PC-9 (cell line): ENCODE results near the gene NECAB2. TPM values are rescaled to one million over a fixed set of nuclear protein-coding genes. Genes with fewer than 3 reads are reported as not detected.

ENCODE experiments used
- BruUV-seq: library from RNA; stranded (reverse); fragments of 400-500 nt; replicated peaks from 2 replicates; lab custom pipeline; 2021; lab: Mats Ljungman, UMichigan
- CTCF ChIA-PET: fragments of 300-600 bp; sonication (Branson Sonifier 250); formaldehyde crosslinking; loops from one replicate; lab custom pipeline; 2022; ENCODE audit warnings: antibody characterized with exemption; lab: Charles Lee
- POLR2A ChIA-PET: fragments of 300-600 bp; sonication (Branson Sonifier 250); formaldehyde crosslinking; loops from one replicate; lab custom pipeline; 2022; ENCODE audit warnings: antibody characterized with exemption; ENCODE audit not compliant: unreplicated experiment; lab: Charles Lee
- DNase-seq, 2 experiments: peaks; one replicate each; pipeline versions ENCODE4 v3.0.0 to v3.0.0-alpha.2; 2015 to 2022; ENCODE audit warnings: mixed read lengths in 1 of 2
- H2AFZ ChIP-seq: fragments of 200-600 bp; sonication (generic); 2 replicates; pipeline ENCODE4 v1.8.1; 2017; ENCODE audit warnings: antibody characterized with exemption
- H3F3A ChIP-seq: fragments of 200-600 bp; sonication (generic); 2 replicates; pipeline ENCODE4 v1.8.1; 2017; ENCODE audit warnings: antibody characterized with exemption, mild to moderate bottlenecking, low read depth; ENCODE audit not compliant: insufficient read depth
- H3K27ac ChIP-seq: fragments of 200-600 bp; sonication (generic); 2 replicates; pipeline ENCODE4 v1.6.1; 2016; ENCODE audit warnings: mixed run types
- H3K27me3 ChIP-seq: fragments of 200-600 bp; sonication (generic); 2 replicates; pipeline ENCODE4 v1.6.1; 2016; ENCODE audit warnings: low read depth, mixed run types; ENCODE audit not compliant: insufficient read depth
- H3K36me3 ChIP-seq: fragments of 200-600 bp; sonication (generic); 2 replicates; pipeline ENCODE4 v1.6.1; 2016; ENCODE audit warnings: low read depth, mixed run types
- H3K4me1 ChIP-seq: fragments of 200-600 bp; sonication (generic); replicated peaks from 2 replicates; pipeline ENCODE4 v1.6.1; 2016; ENCODE audit warnings: mixed run types; ENCODE audit not compliant: insufficient read depth
- H3K4me2 ChIP-seq: fragments of 200-600 bp; sonication (generic); 2 replicates; pipeline ENCODE4 v1.6.1; 2017; ENCODE audit warnings: mixed run types
- H3K4me3 ChIP-seq: fragments of 200-600 bp; sonication (generic); 2 replicates; pipeline ENCODE4 v1.6.1; 2016; ENCODE audit warnings: mixed run types
- H3K79me2 ChIP-seq: fragments of 200-600 bp; sonication (generic); 2 replicates; pipeline ENCODE4 v1.6.1; 2017; ENCODE audit warnings: low read depth, mixed run types
- H3K9me2 ChIP-seq: fragments of 200-600 bp; sonication (generic); 2 replicates; pipeline ENCODE4 v1.8.1; 2017; ENCODE audit warnings: mild to moderate bottlenecking; ENCODE audit not compliant: insufficient read depth
- H3K9me3 ChIP-seq: fragments of 200-600 bp; sonication (generic); 2 replicates; pipeline ENCODE4 v1.8.1; 2016; ENCODE audit warnings: low read depth; ENCODE audit not compliant: insufficient read depth
- H4K20me1 ChIP-seq: fragments of 200-600 bp; sonication (generic); 2 replicates; pipeline ENCODE4 v1.8.1; 2017; ENCODE audit not compliant: insufficient read depth
- EZH2 ChIP-seq: fragments of 200-600 bp; sonication (generic); IDR thresholded peaks from 2 replicates; pipeline ENCODE4 v1.8.0; 2017; ENCODE audit warnings: antibody characterized with exemption, low read depth
- intact Hi-C: fragments of 100-400 bp; cut with micrococcal nuclease; formaldehyde crosslinking; loops from one replicate; pipeline ENCODE4 v1.10.0; 2022; ENCODE audit not compliant: unreplicated experiment
- total RNA-seq: library from RNA; stranded (reverse); gene quantifications from 2 replicates; pipeline ENCODE4 v1.2.3, GENCODE V29; 2021
- TF ChIP-seq, protein P1 (sequence below): fragments of 200-600 bp; sonication (generic); conservative IDR thresholded peaks from 2 replicates; pipeline ENCODE4 v1.6.1; 2017; ENCODE audit warnings: mixed run types, antibody characterized with exemption, mild to moderate bottlenecking, moderate library complexity

Gene NECAB2
- total RNA-seq, 1 experiment from 2014 or later: 0.74 TPM

DNA sequence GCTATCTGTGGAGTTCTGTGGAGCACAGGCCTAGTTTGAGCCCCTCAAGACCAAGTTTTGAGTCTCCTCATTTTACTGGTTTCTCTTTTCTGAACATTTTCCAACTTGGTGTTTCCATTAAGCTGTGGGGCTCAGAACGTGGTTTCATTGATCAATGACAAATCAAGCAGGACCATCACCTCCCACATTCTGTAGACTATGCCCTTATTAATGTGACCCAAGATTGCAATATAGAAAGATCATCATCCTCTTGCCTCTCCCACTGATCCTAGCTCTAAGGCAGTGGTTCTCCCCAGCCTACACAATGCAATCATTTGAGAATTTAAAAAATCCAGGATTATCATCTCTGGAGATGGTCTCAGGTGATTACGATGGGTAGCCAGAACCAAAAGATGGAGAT is 30.8 kb upstream of the NECAB2 start:
- no peak overlapping the region for H3K27ac ChIP-seq
- H3K4me3 ChIP-seq: no peak overlapping the region
- no peaks in the 10 kb centered on the region for H3K4me1 ChIP-seq
- no peak overlapping the region for H3K4me2 ChIP-seq
- H3K79me2 ChIP-seq: no peaks in the 10 kb centered on the region
- no peaks in the 10 kb centered on the region for H3K36me3 ChIP-seq
- no peaks in the 10 kb centered on the region for H3K9me3 ChIP-seq
- no TSS peak for BruUV-seq
- no peaks in the 10 kb centered on the region for H3K27me3 ChIP-seq
- POLR2A ChIA-PET: no interaction called here
- H2AFZ ChIP-seq: no peak overlapping the region
- H3K9me2 ChIP-seq: no peaks in the 10 kb centered on the region
- no peak for DNase-seq
- no peaks in the 10 kb centered on the region for H4K20me1 ChIP-seq
- H3F3A ChIP-seq: no peaks in the 10 kb centered on the region; the same call in 1 of the 2 replicates
- CTCF ChIA-PET: no interaction called here
- intact Hi-C loops: no loop called here
- TF ChIP-seq, protein P1, sequence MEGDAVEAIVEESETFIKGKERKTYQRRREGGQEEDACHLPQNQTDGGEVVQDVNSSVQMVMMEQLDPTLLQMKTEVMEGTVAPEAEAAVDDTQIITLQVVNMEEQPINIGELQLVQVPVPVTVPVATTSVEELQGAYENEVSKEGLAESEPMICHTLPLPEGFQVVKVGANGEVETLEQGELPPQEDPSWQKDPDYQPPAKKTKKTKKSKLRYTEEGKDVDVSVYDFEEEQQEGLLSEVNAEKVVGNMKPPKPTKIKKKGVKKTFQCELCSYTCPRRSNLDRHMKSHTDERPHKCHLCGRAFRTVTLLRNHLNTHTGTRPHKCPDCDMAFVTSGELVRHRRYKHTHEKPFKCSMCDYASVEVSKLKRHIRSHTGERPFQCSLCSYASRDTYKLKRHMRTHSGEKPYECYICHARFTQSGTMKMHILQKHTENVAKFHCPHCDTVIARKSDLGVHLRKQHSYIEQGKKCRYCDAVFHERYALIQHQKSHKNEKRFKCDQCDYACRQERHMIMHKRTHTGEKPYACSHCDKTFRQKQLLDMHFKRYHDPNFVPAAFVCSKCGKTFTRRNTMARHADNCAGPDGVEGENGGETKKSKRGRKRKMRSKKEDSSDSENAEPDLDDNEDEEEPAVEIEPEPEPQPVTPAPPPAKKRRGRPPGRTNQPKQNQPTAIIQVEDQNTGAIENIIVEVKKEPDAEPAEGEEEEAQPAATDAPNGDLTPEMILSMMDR: no peak
- TF ChIP-seq EZH2: no peak

DNA sequence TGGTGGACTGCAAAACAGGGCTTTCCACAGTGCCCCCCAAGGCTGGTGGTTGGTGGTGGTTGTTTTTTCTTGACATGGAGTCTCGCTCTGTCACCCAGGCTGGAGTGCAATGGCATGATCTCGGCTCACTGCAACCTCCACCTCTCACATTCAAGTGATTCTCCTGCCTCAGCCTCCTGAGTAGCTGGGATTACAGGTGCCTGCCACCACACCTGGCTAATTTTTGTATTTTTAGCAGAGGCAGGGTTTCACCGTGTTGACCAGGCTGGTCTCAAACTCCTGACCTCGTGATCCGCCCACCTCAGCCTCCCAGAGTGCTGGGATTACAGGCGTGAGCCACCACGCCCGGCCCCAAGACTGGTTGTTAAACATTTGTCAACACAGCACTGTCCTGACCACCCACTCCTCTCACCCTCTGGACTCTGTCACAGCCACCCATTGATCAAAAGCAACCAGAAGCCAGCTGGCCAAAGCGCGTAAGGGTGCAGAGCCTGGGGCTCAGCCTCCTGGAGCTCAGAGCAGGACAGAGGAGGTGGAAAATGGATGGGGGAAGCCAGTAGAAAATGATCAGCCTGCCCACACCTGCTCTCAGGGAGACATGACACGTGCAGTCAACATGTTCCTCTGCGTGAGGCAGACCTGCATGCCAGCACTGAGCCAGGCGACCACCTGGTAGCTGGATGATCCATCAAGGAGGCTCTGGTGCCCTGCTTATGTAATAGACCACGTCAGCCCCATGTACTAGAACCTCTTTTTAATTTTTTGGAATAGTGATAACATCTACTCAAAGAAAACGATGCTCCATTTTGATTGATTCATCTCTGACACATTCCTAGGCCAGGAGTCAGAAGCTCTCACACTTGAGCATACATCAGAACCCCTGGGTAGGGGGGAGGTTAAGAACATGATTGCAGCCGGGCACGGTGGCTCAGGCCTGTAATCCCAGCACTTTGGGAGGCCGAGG is 29.8 kb upstream of the NECAB2 start:
- DNase-seq: no peak
- H4K20me1 ChIP-seq: no peaks in the 10 kb centered on the region
- ChIA-PET CTCF (interaction anchor here (1.0 kb wide), 1 partner anchor 11 kb away, joined by 4 read pairs; no protein-coding TSS in a partner anchor), POLR2A (no interaction called here)
- no peaks in the 10 kb centered on the region for H3K79me2 ChIP-seq
- H3K4me3 ChIP-seq: no peak overlapping the region
- H3K9me2 ChIP-seq: no peaks in the 10 kb centered on the region
- no TSS peak for BruUV-seq
- intact Hi-C loops: no loop called here
- no peaks in the 10 kb centered on the region; the same call in 1 of the 2 replicates for H3F3A ChIP-seq
- H3K9me3 ChIP-seq: no peaks in the 10 kb centered on the region
- TF ChIP-seq EZH2: no peak
- TF ChIP-seq, protein P1: no peak
- no peaks in the 10 kb centered on the region for H3K4me1 ChIP-seq
- H3K27me3 ChIP-seq: no peaks in the 10 kb centered on the region
- no peak overlapping the region for H3K27ac ChIP-seq
- H3K4me2 ChIP-seq: no peak overlapping the region
- H2AFZ ChIP-seq: no peak overlapping the region
- H3K36me3 ChIP-seq: no peaks in the 10 kb centered on the region

DNA sequence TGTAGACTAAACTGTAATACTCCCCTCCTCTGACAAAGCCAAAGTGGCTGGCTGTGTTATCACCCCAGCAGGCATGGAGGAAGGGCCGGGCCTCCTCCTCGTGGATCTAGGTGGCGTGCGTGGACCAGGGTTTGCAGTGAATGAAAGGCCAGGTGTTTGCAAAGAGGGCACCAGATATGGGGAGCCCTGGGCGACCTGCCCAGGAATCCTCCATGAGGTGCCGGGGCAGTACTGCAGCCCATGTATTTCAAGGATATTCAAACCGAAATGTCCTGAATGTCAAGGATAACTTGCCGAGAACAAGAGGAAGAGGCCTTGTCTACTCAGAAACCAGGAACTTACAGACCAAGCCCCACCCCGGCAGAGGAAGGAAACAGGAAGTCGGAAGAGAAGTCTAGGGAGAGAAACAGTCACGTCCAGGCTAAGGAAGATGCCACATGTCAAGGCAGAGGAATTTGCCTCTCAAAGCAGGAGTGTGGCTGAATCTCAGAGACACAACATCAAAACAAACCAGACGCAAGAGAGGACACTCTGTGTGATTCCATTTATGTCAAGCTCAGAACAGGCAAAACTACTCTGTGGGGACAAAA is 28.7 kb upstream of the NECAB2 start:
- Histone ChIP-seq H3K9me2 (no peaks in the 10 kb centered on the region), H2AFZ (no peak overlapping the region), H3F3A (no peaks in the 10 kb centered on the region; the same call in 1 of the 2 replicates), H3K27me3 (no peaks in the 10 kb centered on the region), H4K20me1 (no peaks in the 10 kb centered on the region), H3K36me3 (no peaks in the 10 kb centered on the region), H3K27ac (no peak overlapping the region), H3K4me2 (no peak overlapping the region), H3K4me3 (no peak overlapping the region), H3K4me1 (no peaks in the 10 kb centered on the region), H3K9me3 (no peaks in the 10 kb centered on the region), H3K79me2 (no peaks in the 10 kb centered on the region)
- ChIA-PET CTCF (no interaction called here), POLR2A (no interaction called here)
- no TSS peak for BruUV-seq
- intact Hi-C loops: no loop called here
- no peak for DNase-seq
- TF ChIP-seq EZH2: no peak
- TF ChIP-seq, protein P1: no peak
